Stomach (tissue), 9 donors: Measurements from ENCODE around the gene HSFX3. TPM values are rescaled to one million over a fixed set of nuclear protein-coding genes. Genes with fewer than 3 reads are reported as not detected.

Experiments used
- DNase-seq, 2 donors: peaks; one replicate each; pipeline versions ENCODE4 v3.0.0 to v3.0.0-alpha.2; 2013 to 2019
- H3K27ac ChIP-seq, 5 donors: fragments of 200-600 bp in 4 of 5; sonication (generic) in 4 of 5; one replicate each; pipeline ENCODE4 v1.5.1; 2013 to 2019; ENCODE audit warnings: mild to moderate bottlenecking in 1 of 5, moderate library complexity in 1 of 5
- H3K27me3 ChIP-seq, 3 donors: fragments of 200-600 bp; sonication (generic); one replicate each; pipeline ENCODE4 v1.5.1; 2017 to 2019; ENCODE audit warnings: mixed run types in 1 of 3
- H3K36me3 ChIP-seq, 4 donors: fragments of 200-600 bp; sonication (generic); 1 replicate in 3 of 4; 2 replicates in 1 of 4; pipeline ENCODE4 v1.5.1; 2016 to 2019
- H3K4me1 ChIP-seq, 4 donors: fragments of 200-600 bp; sonication (generic); one replicate each; pipeline ENCODE4 v1.5.1; 2016 to 2019
- H3K4me3 ChIP-seq, 4 donors: fragments of 200-600 bp; sonication (generic) in 3 of 4; one replicate each; pipeline ENCODE4 v1.5.1; 2016 to 2019; ENCODE audit warnings: mild to moderate bottlenecking in 1 of 4
- H3K9me3 ChIP-seq, 4 donors: fragments of 200-600 bp; sonication (generic); one replicate each; pipeline ENCODE4 v1.5.1; 2016 to 2019
- EP300 ChIP-seq: sonication (generic); formaldehyde crosslinking; IDR thresholded peaks from one replicate; pipeline ENCODE4 v1.6.1; 2017; ENCODE audit warnings: antibody characterized with exemption
- POLR2A ChIP-seq, 4 donors: fragments of 450-650 bp; IDR thresholded peaks; one replicate each; pipeline ENCODE4 v1.6.1; 2016; ENCODE audit warnings: antibody characterized with exemption in 4 of 4, control low read depth in 2 of 4, mild to moderate bottlenecking in 1 of 4, moderate library complexity in 1 of 4
- POLR2AphosphoS5 ChIP-seq, 3 donors: sonication (generic); formaldehyde crosslinking; IDR thresholded peaks; one replicate each; pipeline ENCODE4 v1.6.1; 2016; ENCODE audit warnings: antibody characterized with exemption in 3 of 3
- WGBS, 5 donors: extraction: QIAGEN DNeasy Blood & Tissue Kit in 3 of 5; methylation state at CpG; one replicate each; pipeline versions ENCODE4 v1.1.5 to v1.1.7; 2013 to 2018; 5-methylcytosine and 5-hydroxymethylcytosine counted together
- intact Hi-C: fragments of 100-400 bp; cut with DNase I; formaldehyde crosslinking; loops from one replicate; pipeline ENCODE4 v1.15.1; 2023; ENCODE audit warnings: low total_unique reads
- polyA plus RNA-seq, 3 donors: library from polyadenylated mRNA; stranded (reverse); fragments of 200-250 nt; gene quantifications; one replicate each; pipeline ENCODE4 v1.2.3, GENCODE V29; 2013
- total RNA-seq, 5 donors: library from RNA; depleted of rRNA; stranded (reverse); fragments of >200 nt; gene quantifications; one replicate each; pipeline versions ENCODE4 v1.1.0 to v1.2.3, GENCODE V29; 2014 to 2016
- TF ChIP-seq, protein P1 (sequence below), 7 experiments: fragments of 450-650 bp in 4 of 7; fragments of 200-600 bp in 3 of 7; sonication (generic) in 3 of 7; IDR thresholded peaks; one replicate each; pipeline ENCODE4 v1.5.1; 2016 to 2019; ENCODE audit warnings: antibody characterized with exemption in 7 of 7, control low read depth in 2 of 7, mild to moderate bottlenecking in 1 of 7
- donor health status: healthy with polysubstance abuse.
- donor health status: Bipolar disorder and iron deficiency.
- donor health status: healthy.

Gene HSFX3
- total and polyA plus RNA-seq, 8 donors: 0.72 TPM; not detected in 7

DNA sequence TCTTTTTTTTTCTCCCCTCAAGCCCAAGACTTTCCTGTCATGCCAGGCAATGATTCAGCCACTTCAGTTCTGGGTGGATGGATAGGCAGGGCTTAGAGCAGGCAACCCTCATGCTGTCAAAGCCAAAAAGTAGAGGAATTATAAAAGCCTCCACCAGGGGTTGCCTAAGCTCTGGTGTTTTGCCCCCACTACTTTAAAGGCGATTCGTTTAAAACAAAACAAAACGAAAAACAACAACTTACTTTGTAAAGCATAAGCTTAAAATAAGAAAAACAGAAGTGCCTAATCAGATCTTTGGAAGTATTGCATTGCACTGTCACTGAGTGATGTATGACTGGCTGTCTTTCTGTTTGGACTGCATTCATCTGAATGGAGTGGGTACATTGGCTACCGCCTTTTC lies 39.3 kb downstream of the HSFX3 start:
- Histone ChIP-seq H3K27me3 (no peaks in the 10 kb centered on the region), H3K9me3 (no peaks in the 10 kb centered on the region), H3K4me3 (no peak overlapping the region), H3K36me3 (no peaks in the 10 kb centered on the region), H3K4me1 (peaks cover 0 to 4% (median 2%) of the 10 kb centered on the region in 4 donors), H3K27ac (no peak overlapping the region)
- TF ChIP-seq, protein P1, sequence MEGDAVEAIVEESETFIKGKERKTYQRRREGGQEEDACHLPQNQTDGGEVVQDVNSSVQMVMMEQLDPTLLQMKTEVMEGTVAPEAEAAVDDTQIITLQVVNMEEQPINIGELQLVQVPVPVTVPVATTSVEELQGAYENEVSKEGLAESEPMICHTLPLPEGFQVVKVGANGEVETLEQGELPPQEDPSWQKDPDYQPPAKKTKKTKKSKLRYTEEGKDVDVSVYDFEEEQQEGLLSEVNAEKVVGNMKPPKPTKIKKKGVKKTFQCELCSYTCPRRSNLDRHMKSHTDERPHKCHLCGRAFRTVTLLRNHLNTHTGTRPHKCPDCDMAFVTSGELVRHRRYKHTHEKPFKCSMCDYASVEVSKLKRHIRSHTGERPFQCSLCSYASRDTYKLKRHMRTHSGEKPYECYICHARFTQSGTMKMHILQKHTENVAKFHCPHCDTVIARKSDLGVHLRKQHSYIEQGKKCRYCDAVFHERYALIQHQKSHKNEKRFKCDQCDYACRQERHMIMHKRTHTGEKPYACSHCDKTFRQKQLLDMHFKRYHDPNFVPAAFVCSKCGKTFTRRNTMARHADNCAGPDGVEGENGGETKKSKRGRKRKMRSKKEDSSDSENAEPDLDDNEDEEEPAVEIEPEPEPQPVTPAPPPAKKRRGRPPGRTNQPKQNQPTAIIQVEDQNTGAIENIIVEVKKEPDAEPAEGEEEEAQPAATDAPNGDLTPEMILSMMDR (IDR thresholded peaks at IDR 0.05): no peak
- TF ChIP-seq EP300 (no peak), POLR2AphosphoS5 (IDR thresholded peaks at IDR 0.05) (no peak), POLR2A (IDR thresholded peaks at IDR 0.05) (no peak)
- WGBS, 5 donors: 16 to 29% (median 24%) methylated on average over 4 of the region's 4 CpGs
- no peak for DNase-seq
- intact Hi-C loops: no loop called here

DNA sequence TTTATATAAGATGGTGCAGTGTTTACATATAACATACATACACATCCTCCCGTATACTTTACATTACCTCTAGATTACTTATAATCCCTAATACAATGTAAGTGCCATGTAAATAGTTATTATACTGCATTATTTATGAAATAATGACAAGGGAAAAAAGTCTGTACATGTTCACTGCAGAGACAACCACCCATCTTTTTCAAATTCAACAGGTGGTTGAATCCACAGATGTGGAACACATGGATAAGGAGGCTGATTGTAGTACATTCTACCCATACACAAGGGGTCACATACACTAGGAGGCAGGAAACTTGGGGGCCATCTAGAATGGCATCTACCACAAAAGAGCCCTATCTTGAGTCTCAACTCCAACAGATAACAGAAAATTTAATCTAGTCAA lies 41.3 kb downstream of the HSFX3 start:
- Histone ChIP-seq H3K36me3 (no peaks in the 10 kb centered on the region), H3K27me3 (no peaks in the 10 kb centered on the region), H3K4me1 (peaks cover 0 to 12% (median 9%) of the 10 kb centered on the region in 4 donors), H3K27ac (no peak overlapping the region), H3K9me3 (no peaks in the 10 kb centered on the region), H3K4me3 (no peak overlapping the region)
- DNase-seq: no peak
- intact Hi-C loops: no loop called here
- WGBS, 5 donors: 40 to 66% (median 54%) methylated on average over 1 of the region's 1 CpG
- TF ChIP-seq EP300: no peak
- TF ChIP-seq POLR2AphosphoS5 (IDR thresholded peaks at IDR 0.05): no peak
- TF ChIP-seq, protein P1 (IDR thresholded peaks at IDR 0.05): no peak
- TF ChIP-seq POLR2A (IDR thresholded peaks at IDR 0.05): no peak

DNA sequence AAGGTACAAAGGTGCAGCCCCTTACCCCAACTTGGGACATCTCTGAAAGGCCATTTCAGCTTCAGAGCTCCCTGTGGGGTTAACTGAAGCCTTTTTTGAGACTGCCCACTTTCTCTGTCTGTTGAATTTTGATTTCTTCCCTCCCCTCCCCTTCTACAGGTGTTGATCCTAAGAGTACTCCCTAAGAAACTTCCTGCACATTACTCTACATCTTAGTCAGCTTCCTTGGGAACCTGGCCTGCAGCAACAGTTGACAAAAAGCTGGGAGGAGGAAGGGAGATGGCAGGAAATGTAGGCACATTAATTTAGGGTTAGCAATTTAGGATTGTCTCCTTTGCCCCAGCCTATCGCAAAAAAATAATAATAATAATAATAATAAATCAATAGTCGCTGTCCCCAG lies 43.4 kb downstream of the HSFX3 start:
- TF ChIP-seq POLR2AphosphoS5 (IDR thresholded peaks at IDR 0.05) (no peak), EP300 (no peak), POLR2A (IDR thresholded peaks at IDR 0.05) (no peak)
- TF ChIP-seq, protein P1 (IDR thresholded peaks at IDR 0.05): no peak
- Histone ChIP-seq H3K9me3 (no peaks in the 10 kb centered on the region), H3K27me3 (no peaks in the 10 kb centered on the region), H3K4me1 (peaks cover 0 to 26% (median 11%) of the 10 kb centered on the region in 4 donors), H3K27ac (no peak overlapping the region), H3K4me3 (no peak overlapping the region), H3K36me3 (peaks cover 3 to 11% (median 8%) of the 10 kb centered on the region in 4 donors)
- intact Hi-C loops: no loop called here
- WGBS, 5 donors: 87 to 100% (median 97%) methylated on average over 2 of the region's 2 CpGs
- DNase-seq: no peak

DNA sequence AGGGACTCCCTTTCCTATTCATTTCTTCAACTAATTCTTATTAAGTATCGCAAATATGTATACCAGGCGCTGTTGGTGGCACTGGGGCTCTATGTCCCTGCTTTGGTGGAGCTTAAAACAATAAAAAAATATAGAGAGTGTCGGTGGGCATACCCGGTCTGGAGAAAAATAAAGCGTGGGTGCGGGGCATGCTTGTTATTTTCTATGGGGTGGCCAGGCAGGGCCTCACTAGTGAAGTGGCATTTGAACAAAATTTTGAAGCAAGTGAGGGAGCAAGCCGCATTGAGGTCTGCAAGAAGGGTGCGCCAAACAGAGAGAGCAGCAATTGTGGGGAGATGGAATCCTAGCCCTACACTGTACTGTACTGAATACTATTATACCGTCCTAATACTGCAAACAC lies 44.1 kb downstream of the HSFX3 start:
- Histone ChIP-seq H3K4me1 (peaks cover 0 to 26% (median 11%) of the 10 kb centered on the region in 4 donors), H3K27ac (peak overlapping the region in 4 of 5 donors; percentile 88 to 93 (median 90)), H3K9me3 (no peaks in the 10 kb centered on the region), H3K27me3 (no peaks in the 10 kb centered on the region), H3K36me3 (peaks cover 4 to 17% (median 15%) of the 10 kb centered on the region in 4 donors), H3K4me3 (peak overlapping the region; percentile 55 to 62 (median 58))
- WGBS, 5 donors: 79 to 89% (median 86%) methylated on average over 9 of the region's 9 CpGs
- intact Hi-C loops: no loop called here
- TF ChIP-seq POLR2A (IDR thresholded peaks at IDR 0.05) (no peak), EP300 (no peak), POLR2AphosphoS5 (IDR thresholded peaks at IDR 0.05) (no peak)
- TF ChIP-seq, protein P1 (IDR thresholded peaks at IDR 0.05): no peak
- DNase-seq: no peak
